GM18502 (cell line): ENCODE measurements around the gene N4BP2.
A peak's percentile ranks its signal among the peaks of the same experiment; 100 is the strongest.
"Not testable (repeated sequence)": the region's sequence is repeated elsewhere in the genome, so short reads cannot be mapped to it uniquely, and the experiment has no call there.

ENCODE experiments used
- ATAC-seq: cut with Tn5 transposase; IDR thresholded peaks from one replicate; pipeline ENCODE4 v1.9.1; 2021; ENCODE audit warnings: mild to moderate bottlenecking; ENCODE audit not compliant: unreplicated experiment, poor library complexity

N4BP2 gene

DNA sequence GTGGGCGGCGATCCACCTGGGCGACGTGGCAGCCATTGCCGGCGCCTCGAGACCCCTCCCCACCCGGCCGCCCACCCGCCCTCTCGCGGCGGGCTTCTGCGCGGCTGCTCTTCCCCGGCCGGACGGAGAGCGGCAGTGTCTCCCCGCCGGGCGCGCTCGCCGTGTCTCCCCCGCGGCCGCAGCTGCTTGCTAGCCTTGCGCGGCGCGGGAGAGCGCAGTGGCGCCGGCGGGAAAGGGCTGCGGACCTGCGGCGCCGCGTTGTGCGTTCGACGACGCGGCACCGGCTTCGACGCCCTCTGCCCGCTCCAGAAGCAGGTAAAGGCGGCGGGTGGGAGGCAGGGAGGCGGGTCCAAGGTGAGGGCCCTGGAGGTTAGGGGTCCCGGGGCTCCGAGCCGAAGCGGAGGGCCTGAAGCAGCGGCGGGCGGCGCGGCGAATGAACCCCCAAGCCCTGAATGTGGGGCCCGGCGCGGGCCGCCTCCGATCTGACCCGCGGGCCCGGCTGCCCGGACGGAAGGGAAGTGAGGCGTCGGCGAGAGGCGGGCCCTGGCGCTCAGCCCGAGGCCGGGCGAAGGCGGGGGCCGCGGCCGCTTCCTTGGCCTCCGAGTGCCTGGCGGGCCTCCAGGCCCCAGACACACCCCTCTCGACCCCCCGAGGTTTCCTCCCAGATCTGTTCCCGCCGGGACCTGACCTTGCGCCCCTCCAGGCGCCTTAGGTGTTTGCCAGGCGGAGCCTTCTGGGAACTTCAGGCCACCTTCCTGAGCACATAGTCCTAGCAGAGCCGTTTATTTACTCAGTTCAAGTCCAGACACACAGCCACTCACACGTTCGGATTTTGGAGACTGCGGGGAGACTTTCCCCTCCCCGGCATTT, at the start of gene N4BP2:
Gene N4BP2, plus strand, starts transcription at position 135 of the 870 bp plus-strand sequence. CDS start 40,491 bp downstream, outside the sequence.
- ATAC-seq: peak; percentile 61

DNA sequence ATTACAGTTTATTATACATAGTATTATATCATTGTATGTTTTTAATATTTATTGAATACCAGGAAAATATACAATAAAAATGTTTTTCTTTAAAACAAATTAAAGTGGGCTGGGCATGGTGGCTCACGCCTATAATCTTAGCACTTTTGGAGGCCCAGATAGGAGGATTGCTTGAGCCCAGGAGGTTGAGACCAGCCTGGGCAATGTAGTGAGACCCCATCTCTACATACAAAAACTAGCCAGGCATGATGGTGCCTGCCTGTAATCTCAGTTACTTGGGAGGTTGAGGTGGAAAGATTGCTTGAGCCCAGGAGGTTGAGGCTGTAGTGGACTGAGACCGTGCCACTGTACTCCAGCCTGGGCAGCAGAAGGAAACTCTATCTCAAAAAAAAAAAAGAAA, 40.6 kb upstream of the N4BP2 start:
- ATAC-seq: no peak

DNA sequence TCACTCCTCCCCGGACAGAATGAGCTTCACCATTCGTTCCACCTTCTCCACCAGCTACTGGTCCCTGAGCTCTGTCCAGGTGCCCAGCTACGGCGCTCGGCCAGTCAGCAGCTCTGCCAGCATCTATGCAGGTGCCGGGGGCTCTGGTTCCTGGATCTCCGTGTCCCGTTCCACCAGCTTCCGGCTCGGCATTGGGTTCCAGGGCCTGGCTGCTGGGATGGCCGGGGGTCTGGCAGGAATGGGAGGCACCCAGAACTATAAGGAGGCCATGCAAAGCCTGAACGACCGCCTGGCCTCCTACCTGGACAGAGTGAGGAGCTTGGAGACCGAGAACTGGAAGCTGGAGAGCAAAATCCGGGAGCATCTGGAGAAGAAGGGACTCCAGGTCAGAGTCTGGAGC, 36.4 kb upstream of the N4BP2 start:
- ATAC-seq: no peak

DNA sequence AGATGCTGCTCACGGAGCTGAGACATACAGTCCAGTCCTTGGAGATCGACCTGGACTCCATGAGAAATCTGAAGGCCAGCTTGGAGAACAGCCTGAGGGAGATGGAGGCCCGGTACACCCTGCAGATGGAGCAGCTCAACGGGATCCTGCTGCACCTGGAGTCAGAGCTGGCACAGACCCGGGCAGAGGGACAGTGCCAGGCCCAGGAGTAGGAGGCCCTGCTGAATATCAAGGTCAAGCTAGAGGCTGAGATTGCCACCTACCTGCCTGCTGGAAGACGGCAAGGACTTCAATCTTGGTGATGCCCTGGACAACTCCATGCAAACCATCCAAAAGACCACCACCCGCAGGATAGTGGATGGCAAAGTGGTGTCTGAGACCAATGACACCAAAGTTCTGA, 35.5 kb upstream of the N4BP2 start:
- not testable (repeated sequence) for ATAC-seq

DNA sequence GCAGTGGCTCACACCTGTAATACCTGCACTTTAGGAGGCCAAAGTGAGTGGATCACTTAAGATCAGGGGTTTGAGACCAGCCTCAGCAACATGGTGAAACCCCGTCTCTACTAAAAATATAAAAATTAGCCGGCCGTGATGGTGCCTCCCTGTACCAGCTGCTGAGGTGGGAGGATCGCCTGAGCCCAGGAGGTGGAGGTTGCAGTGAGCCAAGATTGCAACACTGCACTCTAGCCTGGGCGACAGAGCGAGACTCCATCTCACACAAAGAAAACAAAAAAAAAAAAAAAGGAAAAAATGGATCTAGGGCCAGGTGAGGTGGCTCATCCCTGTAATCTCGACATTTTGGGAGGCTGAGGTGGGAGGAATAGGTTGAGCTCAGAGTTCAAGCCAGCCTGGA, 32.6 kb upstream of the N4BP2 start:
- not testable (repeated sequence) for ATAC-seq

DNA sequence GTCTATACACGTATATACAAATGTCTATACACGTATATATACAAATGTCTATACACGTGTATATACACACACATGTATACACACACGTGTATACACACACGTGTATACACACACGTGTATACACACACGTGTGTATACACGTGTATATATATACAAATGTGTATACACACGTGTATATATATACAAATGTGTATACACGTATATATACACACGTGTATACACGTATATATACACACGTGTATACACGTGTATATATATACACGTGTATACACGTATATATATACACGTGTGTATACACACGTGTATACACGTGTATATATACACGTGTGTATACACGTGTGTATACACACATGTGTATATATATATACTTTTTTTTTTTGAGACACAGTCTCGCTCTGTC, 23.9 kb upstream of the N4BP2 start:
- ATAC-seq: no peak

DNA sequence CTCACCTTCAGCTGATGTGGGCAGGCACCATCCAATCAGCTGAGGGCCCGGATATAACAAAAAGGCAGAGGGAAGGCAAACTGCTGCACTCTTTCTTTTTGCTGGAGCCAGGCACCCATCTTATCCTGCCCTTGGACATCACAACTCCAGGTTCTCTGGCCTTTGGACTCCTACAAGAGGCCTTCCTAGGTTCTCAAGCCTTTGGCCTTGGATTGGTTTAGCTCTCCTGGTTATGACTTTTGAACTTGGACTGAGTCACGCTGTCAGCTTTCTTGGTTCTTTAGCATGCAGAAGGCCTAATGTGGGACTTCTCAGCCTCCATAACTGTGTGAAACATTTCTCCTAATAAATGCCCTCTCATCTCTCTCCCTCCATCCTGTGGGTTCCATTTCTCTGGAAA, 23.0 kb upstream of the N4BP2 start:
- ATAC-seq: no peak

DNA sequence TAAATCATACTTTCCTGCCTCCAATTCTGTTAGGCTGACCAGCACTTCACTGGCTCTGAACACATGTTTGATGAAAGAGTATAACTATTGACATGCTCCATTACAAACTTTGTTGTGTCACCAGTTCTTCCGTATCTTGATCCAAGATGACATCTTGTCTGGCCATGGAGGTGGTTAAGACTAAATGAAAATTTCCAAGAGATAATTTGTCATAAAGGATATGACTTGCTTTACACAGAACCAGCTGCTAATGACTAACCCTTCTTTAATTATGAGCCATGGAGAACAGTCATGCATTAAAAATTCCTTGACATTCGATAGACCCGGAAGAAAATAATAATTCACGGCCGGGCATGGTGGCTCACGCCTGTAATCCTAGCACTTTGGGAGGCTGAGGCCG, 17.7 kb upstream of the N4BP2 start:
- no peak for ATAC-seq

DNA sequence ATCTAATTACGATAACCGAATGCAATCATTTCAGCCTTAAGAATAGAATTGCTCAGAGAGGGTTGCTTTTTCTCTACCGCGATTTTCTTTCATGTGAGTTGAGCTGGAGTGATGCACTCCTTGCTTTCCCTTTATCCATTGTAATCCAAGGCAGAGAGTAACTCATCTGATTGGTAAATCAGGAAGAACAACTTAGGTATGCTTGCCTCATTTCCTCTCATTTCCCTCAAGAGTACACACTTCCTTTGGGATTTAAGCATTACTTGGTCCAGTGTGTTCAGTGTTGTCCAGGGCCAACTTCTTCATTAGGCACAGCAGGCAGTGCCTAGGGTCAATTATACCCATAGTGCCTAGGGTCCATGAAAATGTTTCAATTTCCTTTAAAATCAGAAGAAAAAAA, 15.7 kb upstream of the N4BP2 start:
- ATAC-seq: no peak

DNA sequence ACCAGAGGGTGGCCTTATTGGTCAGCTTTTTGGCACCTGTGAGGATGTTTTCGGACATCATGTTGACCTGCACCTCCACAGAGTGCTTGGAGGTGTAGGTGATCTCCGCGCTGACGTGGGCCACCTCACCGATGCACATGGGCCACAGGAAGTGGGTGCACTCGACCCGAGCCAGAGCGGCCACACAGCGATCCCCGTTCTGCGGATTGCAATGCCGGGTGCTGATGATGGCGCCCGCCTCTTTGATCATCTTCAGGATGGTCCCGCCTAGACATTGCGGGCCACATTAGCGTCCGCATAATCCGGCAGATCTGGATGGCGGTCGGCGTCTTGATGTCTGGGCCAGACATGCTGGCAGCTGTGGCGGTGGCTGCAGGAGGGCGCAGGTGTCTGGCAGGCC, 12.9 kb upstream of the N4BP2 start:
- ATAC-seq: no peak

DNA sequence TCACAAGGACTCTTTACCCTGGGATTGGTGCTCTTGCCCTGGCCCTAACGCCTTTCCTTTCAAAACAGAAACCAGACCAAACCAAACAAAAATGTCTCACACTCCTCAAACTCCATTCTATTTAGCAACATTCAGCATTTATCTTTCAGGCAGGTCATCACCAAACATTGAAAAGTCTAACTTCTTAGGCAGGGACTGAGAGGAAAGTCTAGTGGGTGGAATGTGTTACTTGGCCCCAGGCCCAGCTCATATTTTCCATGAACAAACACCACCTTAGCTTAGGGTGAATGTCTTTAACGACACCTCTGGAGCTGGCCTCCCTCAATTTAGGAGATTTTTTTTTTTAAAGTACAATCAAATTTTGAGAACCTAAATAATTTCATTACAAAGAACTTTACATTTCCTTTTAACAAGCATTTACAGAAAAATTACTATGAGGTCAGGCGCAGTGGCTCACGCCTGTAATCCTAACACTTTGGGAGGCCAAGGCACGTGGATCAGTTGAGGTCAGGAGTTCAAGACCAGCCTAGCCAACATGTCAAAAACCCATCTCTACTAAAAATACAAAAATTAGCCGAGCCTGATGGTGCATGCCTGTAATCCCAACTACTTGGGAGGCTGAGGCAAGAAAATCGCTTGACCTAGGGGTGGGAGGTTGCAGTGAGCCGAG, 10.2 kb upstream of the N4BP2 start:
- no peak for ATAC-seq

DNA sequence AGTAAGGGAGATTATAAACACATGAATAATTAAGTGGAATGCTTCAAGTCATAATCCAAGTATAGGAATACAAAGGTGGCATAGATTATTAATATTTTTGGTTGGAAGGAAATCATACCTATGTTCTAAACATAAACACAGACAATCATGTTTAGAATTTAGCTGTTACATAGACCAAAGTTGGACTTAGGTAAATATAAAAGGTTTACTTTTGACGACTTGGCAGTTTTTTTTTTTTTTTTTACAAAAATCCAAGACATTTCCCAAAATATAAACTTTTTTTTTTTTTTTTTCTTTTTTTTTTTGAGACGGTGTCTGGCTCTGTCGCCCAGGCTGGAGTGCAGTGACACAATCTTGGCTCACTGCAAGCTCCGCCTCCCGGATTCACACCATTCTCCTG, 3.5 kb upstream of the N4BP2 start:
- ATAC-seq: no peak

DNA sequence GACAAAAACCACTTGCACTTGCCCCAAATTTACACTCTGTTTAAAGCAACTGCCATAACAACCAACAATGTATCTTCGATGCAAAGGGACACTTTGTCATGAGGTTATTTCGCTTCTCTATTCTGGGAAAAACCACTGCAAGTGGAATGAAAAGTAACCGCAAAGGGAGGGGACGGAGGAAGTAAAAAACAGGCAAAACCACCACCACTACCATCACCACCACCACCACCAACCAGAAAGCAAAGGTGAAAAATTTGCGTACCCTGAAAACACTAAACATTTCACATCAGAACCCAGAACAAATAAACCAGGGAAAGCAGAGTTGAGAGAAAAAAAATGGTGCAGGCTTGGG, 1.2 kb upstream of the N4BP2 start:
- ATAC-seq: peak; percentile 7

DNA sequence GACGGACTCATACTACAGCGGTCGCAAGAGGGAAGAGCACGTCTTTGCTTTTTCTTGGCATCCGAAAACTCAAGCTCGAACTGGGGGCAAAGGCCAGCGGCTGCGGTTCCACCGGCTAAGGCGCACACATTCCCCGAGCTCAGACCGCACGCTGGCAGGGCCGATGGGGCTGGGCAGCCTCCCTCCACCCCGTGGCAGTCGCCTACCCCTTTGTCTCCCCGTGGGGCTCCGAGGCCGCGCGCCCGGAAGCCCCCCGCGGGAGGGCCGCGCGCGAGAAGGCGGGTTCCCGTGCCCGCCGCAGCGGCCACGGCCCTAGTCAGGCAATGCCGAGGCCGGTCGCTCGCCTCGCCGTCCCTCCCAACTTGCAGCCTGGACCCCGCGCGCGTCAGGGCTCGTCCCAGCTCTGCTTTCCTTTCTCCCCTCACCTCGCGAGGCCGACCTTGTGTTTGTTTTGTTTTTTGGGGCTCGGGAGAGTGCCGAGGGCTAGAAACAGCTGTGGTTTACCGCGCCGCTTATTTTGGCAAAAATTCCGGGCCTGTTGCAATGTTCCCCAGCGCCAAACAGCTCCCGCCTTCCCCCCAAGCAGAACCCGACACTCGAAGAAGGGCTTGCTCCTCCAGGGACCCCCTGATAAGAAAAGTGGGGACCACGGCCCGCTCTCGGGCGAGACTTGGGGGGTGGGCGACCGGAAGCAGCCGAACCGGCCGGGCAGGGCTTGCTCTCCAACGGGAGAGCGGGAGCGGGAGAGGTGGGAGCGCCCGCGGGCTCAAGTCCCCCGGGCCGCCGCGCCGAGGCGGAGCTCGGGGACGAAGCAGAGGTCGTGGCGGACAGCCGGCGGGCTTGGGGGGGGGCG, 561 bp upstream of the N4BP2 start:
- peak; percentile 24 for ATAC-seq

DNA sequence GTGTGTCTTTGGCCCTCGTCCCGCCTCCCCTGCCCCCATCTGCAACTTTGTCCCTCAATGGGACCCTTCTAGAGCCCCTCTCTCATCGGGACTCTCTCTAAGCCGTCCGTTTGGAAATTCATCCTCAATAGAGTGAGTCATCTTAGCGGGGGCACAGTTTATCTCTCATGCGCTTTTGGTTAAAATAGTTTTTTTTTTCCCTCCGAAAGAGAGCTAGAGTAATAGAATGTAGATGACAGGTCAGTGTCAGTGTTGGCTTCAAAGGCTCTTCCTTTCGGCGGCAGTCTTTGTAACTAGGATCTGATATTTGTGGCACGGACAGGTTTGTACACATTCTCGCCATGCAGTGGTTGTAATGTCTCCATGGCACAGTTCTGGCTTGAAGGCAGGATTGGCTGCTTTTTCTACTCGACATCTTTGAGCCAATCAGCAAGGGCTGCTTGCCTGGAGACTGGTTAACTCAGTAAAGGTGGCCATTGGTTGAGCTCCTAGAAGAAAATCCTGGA, 989 bp downstream of the N4BP2 start:
- ATAC-seq: peak; percentile 74

DNA sequence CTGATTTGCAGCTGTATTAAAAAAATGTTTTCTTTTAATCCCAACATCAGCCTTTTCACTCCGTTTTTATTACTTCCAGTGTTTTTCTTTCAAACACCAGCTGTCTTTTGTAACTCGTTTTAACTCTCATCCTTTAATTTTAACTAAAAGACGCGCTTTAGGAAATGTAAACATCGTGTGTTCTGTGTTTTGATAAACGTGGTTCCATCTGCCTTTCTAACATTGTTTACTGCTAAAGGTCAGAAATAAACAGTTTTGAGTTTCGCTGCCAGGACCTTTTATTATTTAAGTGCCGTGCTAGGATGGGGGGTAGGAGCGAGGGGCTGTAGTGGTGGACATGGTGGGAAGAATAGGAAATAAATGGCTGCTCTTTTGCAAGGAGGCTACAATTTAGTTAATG, 1.5 kb downstream of the N4BP2 start:
- ATAC-seq: no peak

DNA sequence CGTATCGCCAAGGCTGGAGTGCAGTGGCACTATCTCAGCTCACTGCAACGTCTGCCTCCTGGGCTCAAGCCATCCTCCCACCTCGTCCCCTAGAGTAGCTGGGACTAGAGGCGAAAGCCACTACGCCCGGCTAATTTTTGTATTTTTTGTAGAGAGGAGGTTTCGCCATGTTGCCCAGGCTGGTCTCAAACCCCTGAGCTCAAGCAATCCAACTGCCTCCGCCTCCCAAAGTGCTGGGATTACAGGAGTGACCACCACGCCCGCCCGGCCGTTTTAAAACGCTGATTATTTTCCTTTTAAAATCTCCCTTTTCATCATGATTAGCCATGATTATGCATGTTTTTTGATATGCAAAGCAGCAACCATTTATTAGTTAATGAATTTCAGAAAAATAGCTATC, 2.2 kb downstream of the N4BP2 start:
- no peak for ATAC-seq

DNA sequence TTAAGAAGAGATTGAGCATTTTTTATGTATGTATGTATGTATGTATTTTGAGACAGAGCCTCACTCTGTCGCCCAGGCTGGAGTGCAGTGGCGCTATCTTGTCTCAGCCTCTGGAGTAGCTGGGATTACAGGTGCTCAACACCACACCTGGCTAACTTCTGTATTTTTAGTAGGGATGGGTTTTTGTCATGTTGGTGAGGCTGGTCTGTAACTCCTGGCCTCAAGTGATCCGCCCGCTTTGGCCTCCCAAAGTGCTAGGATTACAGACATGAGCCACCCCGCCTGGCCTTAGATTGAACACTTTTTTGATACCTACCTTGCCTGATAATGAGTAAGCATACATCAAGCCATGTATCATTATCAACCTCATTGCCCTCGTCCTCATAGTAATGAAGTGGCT, 2.7 kb downstream of the N4BP2 start:
- no peak for ATAC-seq

DNA sequence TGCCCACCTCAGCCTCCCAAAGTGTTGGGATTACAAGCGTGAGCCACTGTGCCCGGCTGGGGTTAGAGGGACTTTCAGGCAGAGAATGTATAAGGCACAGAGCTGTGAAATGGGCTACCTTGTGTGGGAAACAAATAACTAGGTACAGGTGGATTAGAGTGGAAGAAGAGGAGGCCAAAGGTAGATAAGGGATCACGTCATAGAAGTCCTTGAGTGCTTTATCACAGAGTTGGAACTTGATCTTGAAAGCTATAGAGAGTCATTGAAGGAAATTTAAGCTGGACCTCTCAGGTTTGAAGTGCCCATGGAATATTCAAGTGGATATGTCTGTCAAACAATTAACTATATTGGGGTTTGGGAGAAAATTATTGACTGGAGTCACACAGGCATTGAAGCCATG, 8.4 kb downstream of the N4BP2 start:
- ATAC-seq: no peak

DNA sequence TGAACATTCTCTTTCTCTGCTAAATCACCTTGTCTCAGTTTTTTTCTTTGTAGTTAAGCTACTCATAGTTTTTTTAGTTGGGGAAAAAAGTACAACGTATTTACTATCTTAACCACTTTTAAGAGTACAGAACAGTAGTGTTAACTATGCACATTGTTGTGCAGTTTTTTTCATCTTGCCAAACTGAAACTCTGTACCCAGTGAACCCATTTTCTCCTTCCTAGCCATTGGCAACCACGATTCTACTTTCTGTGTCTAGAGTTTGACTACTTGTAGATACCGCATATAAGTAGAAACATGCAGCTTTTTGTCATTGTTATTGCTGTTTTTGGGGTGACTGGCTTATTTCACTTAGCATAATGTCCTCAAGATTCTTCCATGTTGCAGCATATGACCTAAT, 10.0 kb downstream of the N4BP2 start:
- ATAC-seq: no peak

DNA sequence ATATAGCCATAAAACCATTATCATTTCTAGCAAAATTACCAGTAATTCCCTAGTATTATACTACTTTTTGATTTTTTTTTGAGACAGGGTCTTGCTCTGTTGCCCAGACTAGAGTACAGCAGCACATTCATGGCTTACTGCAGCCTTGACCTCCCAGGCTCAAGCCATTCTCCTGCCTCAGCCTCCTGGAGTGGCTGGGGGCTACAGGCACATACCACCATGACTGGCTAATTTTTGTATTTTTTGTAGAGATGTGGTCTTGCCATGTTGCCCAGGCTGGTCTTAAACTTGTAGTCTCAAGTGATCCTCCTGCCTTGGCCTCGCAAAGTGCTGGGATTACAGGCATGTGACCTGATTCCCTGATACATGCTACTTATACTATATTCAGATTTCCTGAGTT, 13.7 kb downstream of the N4BP2 start:
- ATAC-seq: no peak
